IMR-90 (cell line): Measurements from ENCODE around the gene TBCEL.

ENCODE experiments used
- BHLHE40 ChIP-seq: fragments of 150-350 bp; IDR thresholded peaks from 2 replicates; pipeline ENCODE4 v1.6.1; 2016; ENCODE audit warnings: mild to moderate bottlenecking, low read depth, low read length
- CEBPB ChIP-seq: IDR thresholded peaks from 2 replicates; pipeline ENCODE4 v1.6.1; 2012; ENCODE audit warnings: low read depth, low read length, improper control_type of control experiment
- CHD1 ChIP-seq: IDR thresholded peaks from 2 replicates; pipeline ENCODE4 v1.6.1; 2012; ENCODE audit warnings: low read depth, low read length, improper control_type of control experiment
- CTCF ChIP-seq: conservative IDR thresholded peaks from 2 replicates; pipeline ENCODE4 v1.5.1; 2012; ENCODE audit warnings: mild to moderate bottlenecking, low read depth, low read length, improper control_type of control experiment
- ELK1 ChIP-seq: fragments of 150-350 bp; IDR thresholded peaks from 2 replicates; pipeline ENCODE4 v1.6.1; 2016; ENCODE audit warnings: low read depth, mild to moderate bottlenecking, low read length, moderate library complexity, borderline replicate concordance
- FOS ChIP-seq: fragments of 150-350 bp; IDR thresholded peaks from 2 replicates; pipeline ENCODE4 v1.6.1; 2016; ENCODE audit warnings: low read depth, low read length
- MAFK ChIP-seq: IDR thresholded peaks from 2 replicates; pipeline ENCODE4 v1.6.1; 2012; ENCODE audit warnings: low read depth, low read length, improper control_type of control experiment
- MAZ ChIP-seq: IDR thresholded peaks from 2 replicates; pipeline ENCODE4 v1.6.1; 2012; ENCODE audit warnings: low read depth, mild to moderate bottlenecking, low read length, improper control_type of control experiment, moderate library complexity, borderline replicate concordance
- NFE2L2 ChIP-seq: fragments of 150-350 bp; IDR thresholded peaks from 2 replicates; pipeline ENCODE4 v1.6.1; 2016; ENCODE audit warnings: low read depth, mild to moderate bottlenecking, low read length
- POLR2A ChIP-seq: IDR thresholded peaks from 2 replicates; pipeline ENCODE4 v1.6.1; 2012; ENCODE audit warnings: mild to moderate bottlenecking, low read depth, low read length
- RAD21 ChIP-seq: IDR thresholded peaks from 2 replicates; pipeline ENCODE4 v1.6.1; 2012; ENCODE audit warnings: low read length, improper control_type of control experiment
- RFX5 ChIP-seq: IDR thresholded peaks from 2 replicates; pipeline ENCODE4 v1.8.0; 2012; ENCODE audit warnings: low read depth, mild to moderate bottlenecking, low read length, moderate library complexity
- SMC3 ChIP-seq: fragments of 150-350 bp; IDR thresholded peaks from 2 replicates; pipeline ENCODE4 v1.6.1; 2016; ENCODE audit warnings: low read depth, mild to moderate bottlenecking, antibody characterized with exemption, low read length, moderate library complexity
- USF2 ChIP-seq: fragments of 150-350 bp; IDR thresholded peaks from 2 replicates; pipeline ENCODE4 v1.6.1; 2017; ENCODE audit warnings: mild to moderate bottlenecking, antibody characterized with exemption, low read length, low read depth

GRCh38 chr11:121100943-121101342 is 77.0 kb downstream of the TBCEL start, which contains the start of gene TECTA:
- no peak for TF ChIP-seq CTCF
- no peak for TF ChIP-seq POLR2A
- TF ChIP-seq CEBPB: no peak
- no peak for TF ChIP-seq RFX5
- TF ChIP-seq FOS: no peak
- no peak for TF ChIP-seq MAZ
- no peak for TF ChIP-seq ELK1
- TF ChIP-seq NFE2L2: no peak
- no peak for TF ChIP-seq CHD1
- no peak for TF ChIP-seq RAD21
- TF ChIP-seq MAFK: no peak
- no peak for TF ChIP-seq BHLHE40
- TF ChIP-seq USF2: no peak
- TF ChIP-seq SMC3: no peak
